Midbrain (tissue), 1 donor: ENCODE results near the gene HOXA11.

Source experiments
- DNase-seq: peaks from one replicate; lab custom pipeline; 2025; lab: John Stamatoyannopoulos, UW

Gene HOXA11

DNA sequence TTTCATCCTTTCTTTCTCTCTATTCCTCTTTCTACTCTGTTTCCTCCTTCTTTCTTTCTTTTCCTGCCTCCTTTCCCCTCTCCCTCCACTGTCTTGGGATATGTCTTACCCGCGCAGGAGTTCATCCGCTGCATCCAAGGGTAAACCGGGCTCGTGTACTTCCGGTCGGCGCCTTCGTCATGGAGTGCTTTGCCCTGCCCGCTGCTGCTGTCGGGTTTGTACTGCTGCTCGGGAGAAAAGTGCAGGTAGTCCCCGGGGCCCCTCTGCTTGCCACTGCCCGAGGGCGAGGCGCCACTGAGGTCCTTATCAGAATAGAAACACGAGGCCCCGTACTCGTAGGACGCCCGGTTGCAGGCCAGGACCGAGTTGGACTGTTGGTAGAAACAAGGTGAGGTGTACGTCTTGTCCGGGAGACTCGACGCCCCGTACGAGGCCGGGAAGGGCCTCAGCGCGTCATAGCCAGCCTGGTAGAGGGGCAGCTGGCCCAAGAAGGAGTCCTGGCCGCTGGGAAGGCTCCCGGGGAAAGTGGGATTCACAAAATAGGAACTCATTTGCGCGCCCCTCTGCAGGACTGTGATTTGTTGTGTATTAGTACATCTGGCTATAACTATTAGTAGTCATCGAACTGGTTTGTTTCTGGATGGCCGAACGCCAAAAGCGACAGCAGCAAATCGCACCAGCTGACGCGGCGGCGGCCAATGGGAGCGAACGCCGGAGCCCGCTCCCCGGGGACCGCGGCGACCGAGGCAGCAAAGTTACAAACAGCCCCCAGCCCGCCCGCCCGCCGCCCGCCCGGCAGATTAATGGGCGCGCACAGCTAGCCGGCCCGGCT lies 37.6 kb downstream of the HOXA11 start, which contains the start of gene HOXA6:
TSS of gene HOXA6 (minus strand) at position 576 of the 832 bp plus-strand sequence. CDS start at position 551, 25 bp downstream.
- no peak for DNase-seq

GRCh38 chr7:27146491-27147198 lies 38.4 kb downstream of the HOXA11 start:
- DNase-seq = no peak

DNA sequence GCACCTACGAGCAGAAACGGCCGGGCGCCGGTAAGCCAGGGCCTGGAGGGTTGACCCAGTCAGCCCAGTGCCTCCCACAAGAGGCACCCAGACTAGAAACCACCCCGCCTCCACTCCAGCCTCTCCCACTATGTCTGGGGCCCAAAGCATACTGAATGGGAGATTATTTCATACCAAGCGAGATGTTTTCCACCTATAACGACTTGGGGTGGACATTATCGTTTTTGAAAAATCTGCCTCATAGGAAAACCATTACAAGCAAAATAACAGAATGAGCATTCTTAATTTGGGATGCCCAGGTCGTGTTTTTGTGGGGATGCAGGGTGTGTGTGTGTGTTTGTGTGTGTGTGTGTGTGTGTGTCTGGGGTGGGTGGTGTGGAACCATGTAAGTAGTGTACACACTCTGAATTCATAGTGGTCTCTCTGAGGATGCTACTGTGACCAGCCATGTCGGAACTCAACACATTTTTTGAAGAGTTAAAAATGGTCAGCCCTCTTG lies 39.1 kb downstream of the HOXA11 start:
- DNase-seq = no peak

DNA sequence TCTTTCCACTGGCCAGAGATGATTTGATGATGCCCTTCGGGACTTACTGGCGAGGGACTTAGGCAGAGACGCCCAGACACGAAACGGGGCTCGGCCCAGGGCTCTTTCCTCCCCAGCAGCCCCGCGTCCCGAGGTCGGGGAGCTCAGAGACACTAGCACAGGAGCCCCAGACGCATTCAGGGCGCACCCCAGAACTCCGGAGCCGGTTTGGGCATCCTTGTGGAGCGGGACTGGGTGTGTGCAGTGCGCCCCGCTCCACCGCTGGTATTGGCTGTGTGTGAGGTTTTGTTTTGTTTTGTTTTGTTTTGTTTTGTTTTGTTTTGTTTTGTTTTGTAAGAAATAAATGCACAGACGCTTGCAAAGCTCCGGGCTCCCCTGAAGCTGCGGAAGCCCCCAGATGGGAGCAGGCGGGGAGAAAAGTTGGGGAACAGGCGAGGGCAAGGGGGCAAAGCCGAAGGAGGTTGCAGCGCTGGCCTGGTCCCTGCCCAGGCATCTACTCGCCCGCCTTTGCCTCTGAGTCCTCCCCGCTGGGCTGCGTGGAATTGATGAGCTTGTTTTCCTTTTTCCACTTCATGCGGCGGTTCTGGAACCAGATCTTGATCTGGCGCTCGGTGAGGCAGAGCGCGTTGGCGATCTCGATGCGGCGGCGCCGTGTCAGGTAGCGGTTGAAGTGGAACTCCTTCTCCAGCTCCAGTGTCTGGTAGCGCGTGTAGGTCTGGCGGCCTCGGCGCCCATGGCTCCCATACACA lies 39.7 kb downstream of the HOXA11 start:
- no peak for DNase-seq

GRCh38 chr7:27144781-27145164 lies 40.3 kb downstream of the HOXA11 start:
- no peak for DNase-seq

DNA sequence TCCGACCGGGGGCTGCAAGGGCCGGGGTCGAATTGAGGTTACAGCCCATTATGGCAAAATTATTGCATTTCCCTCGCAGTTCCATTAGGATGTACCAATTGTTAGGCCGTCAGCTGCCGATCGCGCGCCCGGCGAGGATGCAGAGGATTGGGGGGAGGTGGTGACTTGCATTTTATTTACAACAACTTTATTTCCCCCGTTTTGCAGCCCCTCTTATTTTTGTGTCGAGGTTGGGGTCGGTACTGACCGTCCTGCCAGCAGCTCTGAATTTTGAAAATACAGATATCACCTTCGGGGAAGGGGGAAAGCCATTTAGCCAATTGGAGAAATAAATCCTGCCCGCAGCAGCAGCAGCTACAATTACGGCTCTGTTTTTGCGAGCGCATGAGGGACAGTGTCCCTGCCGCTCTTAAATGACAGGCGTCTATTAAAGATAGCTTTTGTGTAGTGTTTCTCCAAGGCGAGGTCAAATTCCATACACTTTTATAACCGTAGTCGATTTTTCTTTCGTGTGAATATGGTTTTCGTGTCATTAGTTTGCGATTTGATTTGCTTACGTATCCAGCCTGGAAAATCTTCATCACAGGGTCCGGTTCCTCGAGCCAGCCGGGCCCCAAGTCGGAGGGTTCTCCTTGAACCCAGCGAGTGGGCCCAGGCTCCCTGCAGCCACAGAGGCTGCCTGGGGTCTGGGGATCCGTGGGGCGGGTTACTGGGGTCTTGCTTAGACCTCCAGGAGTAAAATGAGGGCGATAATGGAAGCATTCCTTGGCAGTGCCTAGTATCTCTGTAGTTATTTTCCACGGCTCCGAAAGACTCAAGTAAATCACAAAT lies 40.9 kb downstream of the HOXA11 start:
- no peak for DNase-seq

DNA sequence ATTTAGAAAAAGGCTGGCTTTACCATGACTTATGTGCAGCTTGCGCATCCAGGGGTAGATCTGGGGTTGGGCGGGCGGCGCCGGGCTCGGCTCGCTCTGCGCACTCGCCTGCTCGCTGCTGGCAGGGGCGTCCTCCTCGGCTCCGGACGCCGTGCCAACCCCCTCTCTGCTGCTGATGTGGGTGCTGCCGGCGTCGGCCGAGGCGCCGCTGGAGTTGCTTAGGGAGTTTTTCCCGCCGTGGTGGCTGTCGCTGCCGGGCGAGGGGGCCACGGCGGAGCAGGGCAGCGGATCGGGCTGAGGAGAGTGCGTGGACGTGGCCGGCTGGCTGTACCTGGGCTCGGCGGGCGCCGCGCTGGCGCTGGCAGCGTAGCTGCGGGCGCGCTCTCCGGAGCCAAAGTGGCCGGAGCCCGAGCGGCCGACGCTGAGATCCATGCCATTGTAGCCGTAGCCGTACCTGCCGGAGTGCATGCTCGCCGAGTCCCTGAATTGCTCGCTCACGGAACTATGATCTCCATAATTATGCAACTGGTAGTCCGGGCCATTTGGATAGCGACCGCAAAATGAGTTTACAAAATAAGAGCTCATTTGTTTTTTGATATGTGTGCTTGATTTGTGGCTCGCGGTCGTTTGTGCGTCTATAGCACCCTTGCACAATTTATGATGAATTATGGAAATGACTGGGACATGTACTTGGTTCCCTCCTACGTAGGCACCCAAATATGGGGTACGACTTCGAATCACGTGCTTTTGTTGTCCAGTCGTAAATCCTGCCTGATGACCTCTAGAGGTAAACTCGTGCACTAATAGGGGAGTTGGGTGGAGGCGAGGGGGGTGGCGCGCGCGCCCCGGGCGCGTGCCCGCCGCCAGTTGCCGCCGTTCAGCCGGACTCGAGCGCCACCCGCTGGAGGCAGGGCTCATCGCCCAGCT lies 41.7 kb downstream of the HOXA11 start, which contains the start of gene HOXA5:
TSS of gene HOXA5 (minus strand) at position 659 of the 927 bp plus-strand sequence. CDS start at position 585, 74 bp downstream.
- no peak for DNase-seq

DNA sequence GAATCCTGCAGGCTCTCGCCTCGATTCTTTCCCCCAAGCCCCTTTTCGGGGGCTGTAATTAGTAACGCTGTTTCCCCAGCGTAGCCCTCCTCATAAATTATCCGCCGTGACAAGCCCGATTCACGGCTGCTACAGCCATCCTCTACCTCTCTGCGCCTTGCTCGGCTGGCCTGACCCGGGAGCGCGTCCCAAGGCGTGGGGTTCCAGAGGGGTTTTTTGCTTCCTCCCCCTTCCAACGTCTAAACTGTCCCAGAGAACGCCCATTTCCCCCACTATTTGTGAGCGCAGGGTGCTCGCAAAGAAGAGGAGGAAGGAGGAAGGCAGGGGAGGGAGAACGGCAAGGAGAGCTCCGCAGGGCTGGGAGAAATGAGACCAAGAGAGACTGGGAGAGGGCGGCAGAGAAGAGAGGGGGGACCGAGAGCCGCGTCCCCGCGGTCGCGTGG lies 42.4 kb downstream of the HOXA11 start:
- no peak for DNase-seq

- no peak for DNase-seq
Measured at GRCh38 chr7:27141923-27142579, 43.0 kb downstream of the HOXA11 start.

GRCh38 chr7:27141137-27141922 lies 43.7 kb downstream of the HOXA11 start:
- DNase-seq = no peak

DNA sequence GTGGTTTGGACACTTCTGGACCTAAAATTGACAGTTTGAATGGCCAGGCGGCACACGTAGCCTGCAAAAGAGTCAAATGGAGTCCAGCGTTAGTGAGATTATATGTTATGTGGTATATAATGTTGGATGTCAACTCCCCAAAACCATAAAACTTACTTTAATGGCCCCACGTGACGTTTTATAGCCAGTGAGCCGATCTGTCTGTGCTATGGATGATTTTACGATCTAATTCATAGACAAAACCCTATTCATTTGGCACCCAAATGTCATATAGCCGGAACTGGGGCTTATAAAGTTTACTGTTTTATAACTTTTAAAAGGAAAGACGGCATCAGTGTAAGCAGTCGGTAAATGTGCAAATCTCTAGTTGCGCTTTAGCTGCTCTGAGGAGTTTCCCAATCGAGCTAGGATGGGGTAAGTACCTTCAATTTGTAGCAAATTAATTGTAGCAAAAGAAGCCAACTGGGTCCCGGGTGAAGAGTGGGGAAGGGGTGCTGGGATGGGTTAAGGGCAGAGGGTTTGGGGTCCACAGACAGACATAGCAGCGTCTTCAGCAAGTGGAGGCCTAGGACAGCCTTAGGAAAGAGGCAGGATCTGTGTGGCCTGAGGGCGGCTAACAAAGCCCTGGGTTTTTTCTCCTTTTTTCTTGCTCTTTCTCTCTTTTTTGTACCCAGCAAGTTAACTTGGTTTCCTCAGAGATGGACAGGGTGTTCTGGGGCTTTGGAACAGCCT lies 44.7 kb downstream of the HOXA11 start:
- no peak for DNase-seq

- DNase-seq = no peak
Measured at GRCh38 chr7:27139334-27140125, 45.5 kb downstream of the HOXA11 start.

DNA sequence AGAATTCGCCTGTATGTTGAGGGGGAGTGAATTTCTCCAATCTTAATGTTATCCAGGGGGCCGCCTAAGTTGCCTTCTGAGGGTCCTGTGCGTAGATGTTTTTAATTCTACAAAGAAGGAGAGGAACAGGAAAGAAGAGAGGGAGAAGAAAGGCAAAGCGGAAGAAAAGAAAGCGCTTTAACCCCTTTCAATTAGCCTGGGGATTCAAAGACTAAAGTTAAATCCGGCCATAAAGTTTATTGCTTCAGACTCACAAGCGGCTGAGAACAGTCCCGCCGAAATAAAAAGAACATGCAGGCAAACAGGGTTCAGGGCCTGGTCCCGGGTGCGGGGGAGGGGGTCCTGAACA lies 46.1 kb downstream of the HOXA11 start:
- DNase-seq = no peak

GRCh38 chr7:27138472-27138871 lies 46.6 kb downstream of the HOXA11 start:
- DNase-seq = no peak

DNA sequence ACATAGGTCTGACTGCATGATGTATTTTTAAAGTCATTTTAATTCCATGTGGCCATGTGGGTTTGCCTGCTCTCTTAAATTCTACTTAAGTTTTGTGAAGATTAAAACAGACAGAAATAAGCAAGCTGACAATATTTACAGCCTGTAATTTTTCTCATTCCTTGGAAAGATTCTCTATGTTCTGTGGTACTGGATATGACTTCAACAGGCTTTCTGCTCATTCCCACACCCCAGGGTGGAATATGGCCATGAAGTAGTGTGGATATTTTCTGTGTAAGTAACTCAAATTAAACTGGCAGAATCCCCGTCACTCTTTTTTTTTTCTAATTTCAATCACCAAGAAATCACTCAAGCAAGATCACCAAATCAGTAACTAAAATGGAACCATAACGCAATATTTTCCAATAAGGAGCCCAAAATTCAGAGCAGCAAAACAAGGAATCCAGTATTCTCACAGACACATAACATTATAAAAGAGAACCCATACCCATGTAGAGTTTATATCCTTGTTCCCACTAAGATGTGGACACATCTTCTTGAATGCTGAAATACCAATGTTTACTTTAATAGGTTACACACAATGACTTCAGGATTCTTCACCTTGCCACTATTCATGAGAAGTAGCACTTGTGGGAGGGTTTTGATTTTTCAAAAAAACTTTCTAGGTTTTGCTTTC lies 47.3 kb downstream of the HOXA11 start:
- DNase-seq = no peak

GRCh38 chr7:27134392-27134791 lies 50.6 kb downstream of the HOXA11 start:
- DNase-seq = no peak
